ENCODE results near the gene ALAD.

Gene ALAD

DNA sequence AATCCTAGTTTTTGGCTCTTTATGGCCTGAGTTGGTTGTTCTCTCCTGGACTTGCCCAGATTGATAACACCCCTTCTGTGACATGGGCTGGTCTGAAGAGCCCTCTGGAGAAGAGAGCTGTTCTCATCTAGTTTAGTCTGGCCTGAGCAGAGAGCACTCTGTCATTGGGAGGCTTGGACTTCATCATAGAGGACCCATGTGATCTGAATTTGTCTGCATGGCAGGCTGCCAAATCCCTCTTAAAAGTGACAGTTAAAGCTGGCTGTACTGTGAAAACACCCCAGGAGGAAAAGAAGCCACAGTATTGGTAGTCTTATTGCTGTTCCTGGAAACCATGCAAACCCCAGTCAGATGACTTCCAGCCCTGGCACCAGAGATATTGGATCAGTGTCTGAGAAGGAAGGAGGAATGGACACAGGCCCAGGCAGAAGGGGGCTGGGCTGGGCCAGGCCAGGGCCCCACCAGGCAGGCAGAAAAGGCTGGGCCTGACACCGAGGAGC, 57.3 kb downstream of the ALAD start:
- peak in 1 of 5 donors; percentile 55 for DNase-seq

DNA sequence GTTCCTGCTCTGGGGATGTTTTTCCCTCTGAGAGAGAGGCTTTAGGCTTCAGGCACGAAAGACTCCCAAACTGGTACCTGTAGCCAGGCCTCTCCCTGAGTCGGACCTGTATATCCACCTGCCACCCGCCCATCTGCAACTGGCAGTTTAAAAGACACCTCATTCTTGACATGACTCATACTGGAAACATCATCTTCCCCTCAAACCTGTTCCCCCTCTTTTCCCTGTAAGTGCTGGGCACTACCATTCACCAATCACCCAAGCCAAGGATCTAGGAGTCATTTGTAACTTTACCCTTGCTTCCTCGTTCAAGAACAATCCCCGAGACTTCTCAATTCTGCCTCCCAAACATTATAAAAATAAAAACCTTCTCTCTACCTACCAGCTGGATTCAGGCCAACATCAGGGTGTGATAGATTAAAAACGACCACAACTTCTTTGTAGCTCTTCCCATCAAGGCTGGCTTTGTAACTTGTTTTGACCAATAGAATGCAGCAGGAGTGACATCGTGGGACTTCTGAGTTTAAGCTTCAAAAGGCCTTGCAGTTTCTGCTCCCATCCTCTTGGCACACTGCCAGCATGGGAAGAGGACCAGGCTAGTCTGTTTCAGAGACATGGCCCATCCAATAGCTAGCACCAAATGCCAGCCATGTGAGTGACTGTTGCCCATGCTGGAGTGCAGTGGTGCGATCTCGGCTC, 59.2 kb downstream of the ALAD start:
- DNase-seq: peak in 1 of 5 donors; percentile 25

DNA sequence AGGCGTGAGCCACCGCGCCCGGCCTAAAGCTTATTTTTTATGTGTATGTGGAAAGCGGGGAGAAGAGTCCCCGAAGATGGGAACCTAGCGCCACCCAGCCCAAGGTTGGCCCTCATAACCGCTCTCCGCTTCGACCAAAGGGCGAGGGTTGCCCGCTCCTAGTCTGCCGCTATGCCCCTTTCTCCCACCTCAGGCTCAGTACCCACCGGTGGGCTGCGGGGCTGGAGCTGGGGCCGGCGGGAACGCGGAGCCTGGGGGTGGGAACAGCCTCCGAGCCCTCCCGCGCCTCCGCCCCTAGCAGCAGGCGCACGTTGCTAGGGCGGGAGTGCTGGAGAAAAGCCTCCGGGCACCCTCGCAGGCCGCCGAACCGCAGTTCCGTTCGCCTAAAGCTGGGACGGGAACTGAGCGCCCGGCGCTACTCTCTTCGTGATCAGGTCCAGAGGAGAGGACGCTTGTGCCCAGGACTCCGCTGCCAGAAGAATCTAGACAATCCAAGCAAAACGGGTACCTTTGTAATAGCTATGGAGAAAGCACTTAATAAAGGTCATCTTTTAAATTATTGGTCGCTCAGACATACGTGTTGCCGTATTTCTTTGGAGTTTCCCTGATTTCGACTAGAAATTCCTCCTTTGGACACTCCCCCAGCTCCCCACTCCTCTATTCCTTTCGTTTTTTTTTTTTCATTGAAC, 60.9 kb downstream of the ALAD start, which contains the start of gene WDR31:
WDR31 (minus strand) TSS at position 265 of the 689 bp plus-strand sequence. CDS start 8,253 bp downstream, outside the sequence.
- peak; percentile 33 to 85 (median 57) for DNase-seq

DNA sequence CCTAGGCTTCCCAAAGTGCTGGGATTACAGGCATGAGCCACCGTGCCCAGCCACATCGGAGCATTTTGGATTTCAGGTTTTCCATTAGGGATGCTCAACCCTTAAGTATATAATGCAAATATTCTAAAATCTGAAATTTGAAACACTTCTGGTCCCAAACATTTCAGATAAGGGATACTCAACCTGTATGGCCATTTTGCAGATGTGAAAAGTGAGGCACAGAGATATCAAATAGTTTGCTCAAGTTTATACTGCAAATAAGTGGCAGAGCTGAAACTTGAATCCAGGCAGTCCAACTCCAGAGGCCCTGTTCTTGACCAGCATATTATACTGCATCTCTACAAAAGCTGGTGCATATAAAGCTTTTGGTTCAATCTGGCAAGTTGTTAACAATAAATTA, 63.4 kb downstream of the ALAD start:
- DNase-seq: no peak

All from T-helper 1 cell (primary cell).